Activated T-helper 9 cell treated with anti-CD3 and anti-CD28 coated beads, Interleukin-2, amount 50 U/mL, for 16 hours (primary cell): ENCODE data around the gene NRDE2.

Experiments
- DNase-seq: peaks from one replicate; pipeline ENCODE4 v3.0.0-alpha.2; 2020; ENCODE audit warnings: low read depth

NRDE2 gene

GRCh38 chr14:90331497-90332270, at the start of gene NRDE2:
Gene NRDE2 (minus strand): TSS chr14:90331941. CDS start chr14:90331904, 37 bp downstream.
- peak; percentile 95 for DNase-seq

DNA sequence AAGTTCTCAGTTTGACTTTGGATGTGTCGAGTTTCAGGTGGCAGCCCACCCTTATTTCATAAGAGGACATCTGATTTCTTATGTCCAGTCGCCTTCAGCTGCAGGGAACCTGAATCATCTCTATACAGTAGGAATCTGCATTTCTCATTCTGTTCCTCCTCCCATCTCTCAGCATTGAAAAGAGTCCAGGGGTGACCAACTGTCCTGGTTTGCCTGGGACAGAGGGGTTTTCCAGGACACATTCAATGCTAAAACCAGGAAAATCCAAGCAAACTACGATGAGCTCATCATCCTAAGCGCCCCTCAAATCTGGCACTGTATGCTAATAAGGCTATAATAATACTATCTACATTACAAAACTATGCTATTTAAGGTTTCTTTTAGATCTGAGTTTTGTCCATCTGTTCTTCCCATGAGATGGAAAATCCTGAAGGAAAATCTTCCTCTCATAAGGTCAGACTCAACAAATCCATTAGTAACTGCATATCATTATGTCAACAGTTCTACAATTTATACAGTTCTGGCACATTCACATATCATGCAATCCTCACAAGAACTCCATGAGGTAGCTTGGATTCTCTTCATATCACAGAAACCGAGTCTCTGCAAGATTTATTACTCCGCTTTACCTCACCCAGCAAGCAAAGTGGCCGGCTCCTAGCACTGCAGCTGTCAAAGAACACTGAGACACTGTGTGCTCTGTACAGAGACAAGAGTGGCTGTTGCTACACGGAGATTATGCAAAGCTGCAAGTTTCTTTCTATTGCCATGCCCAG, 49.5 kb upstream of the NRDE2 start:
- no peak for DNase-seq

- no peak for DNase-seq
Measured at GRCh38 chr14:90379106-90379505, 47.4 kb upstream of the NRDE2 start.

- no peak for DNase-seq
Measured at GRCh38 chr14:90378249-90378648, 46.5 kb upstream of the NRDE2 start.

- no peak for DNase-seq
Measured at GRCh38 chr14:90375934-90376333, 44.2 kb upstream of the NRDE2 start.

GRCh38 chr14:90374813-90375212, 43.1 kb upstream of the NRDE2 start:
- no peak for DNase-seq

DNA sequence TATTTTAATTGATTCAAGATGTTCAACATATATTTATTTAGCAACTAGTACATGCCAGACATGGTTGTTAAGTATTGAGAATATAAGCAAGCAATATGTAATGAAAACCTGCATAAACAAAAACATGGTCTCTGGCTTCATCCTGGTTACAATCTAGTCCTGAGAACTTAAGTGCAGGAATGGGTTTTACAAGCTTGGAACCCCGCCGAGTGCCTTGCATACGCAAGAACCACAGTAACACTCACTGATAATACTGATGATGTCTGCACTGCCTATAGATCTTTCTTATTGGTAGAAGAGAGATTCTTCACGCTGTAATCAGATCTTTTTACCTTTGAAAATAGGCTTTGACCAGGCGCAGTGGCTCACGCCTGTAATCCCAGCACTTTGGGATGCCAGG, 42.1 kb upstream of the NRDE2 start:
- DNase-seq: no peak

DNA sequence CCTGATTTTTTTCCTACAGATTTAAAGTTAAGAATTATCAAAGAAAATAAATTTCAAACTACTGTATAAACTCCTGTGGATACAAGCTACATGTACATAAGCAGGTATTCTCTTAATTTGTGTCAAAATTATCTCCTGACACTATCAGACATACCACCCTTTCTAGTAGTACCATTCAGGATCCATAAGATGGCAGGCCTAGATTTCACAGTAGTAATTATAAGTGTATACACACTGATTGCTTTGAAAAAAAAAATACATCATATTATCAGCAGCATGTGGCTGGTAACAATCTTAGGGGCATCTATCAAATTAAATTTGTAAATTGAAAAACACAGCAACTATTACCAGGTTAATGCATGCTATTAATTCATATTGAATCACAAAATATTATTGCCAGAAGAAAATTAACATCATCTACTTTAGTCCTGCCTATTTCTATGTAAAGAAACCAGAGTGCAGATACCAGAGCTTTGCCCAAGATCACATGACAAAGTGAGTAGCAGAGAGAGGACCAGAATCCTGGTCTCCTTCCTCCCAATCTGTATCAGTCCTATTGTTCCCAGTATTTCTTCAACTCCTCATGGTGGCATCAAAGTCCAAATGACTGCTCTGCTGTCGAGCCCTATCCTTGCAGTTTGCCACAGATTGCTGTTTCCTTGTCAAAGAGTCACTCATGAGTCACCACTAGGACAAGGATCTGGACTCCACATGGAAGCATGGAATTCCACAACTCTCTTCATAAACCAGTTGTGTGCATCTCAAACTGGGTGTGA, 37.4 kb upstream of the NRDE2 start:
- DNase-seq: no peak

- DNase-seq: no peak
Measured at GRCh38 chr14:90362558-90362896, 30.8 kb upstream of the NRDE2 start.

DNA sequence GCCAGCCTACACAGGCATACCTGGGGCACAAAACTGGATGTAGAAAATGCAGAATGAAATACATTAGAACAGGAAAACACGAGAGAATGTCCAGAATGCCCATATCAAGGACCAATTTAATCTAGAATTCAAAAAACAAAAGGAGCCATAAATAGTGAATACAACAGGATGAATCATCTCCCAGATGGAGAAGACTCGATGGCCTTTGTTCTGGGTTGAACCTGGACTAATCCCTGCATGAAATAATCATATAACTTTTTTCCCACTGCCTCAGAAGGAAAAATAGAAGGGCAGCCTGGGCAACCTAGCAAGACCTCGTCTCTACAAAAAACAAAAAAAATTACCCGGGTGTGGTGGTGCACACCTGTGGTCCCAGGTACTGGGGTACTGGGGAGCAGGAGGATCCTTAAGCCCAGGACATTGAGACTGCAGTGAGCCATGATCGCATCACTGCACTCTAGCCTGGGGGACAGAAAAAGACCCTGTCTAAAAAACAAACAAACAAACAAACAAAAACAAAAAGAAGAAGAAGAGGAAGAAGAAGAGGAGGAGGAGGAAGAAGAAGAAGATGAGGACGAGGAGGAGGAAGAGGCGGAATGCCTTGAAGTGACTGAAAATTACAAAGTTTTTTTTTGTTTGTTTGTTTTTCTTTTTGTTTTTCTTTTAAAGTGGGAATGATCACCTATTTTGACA, 30.3 kb upstream of the NRDE2 start:
- DNase-seq: no peak

DNA sequence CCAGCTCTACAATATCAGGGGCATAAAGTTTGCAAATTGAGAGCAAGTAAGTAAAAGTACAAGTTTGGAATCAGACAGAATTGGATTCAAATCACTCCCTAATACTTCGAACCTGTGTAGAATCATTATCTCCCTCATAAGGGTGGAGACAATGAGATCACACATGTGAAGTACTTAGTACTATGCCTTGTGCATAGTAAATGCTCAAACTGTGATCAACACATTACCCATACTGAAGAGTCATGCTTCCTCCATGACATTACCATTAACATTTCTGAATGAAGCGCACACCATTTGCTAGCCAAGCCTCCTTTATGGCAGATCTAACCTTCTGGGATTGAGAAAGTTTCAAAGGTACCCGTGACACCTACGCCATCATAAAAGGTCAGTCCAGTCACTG, 26.6 kb upstream of the NRDE2 start:
- no peak for DNase-seq

DNA sequence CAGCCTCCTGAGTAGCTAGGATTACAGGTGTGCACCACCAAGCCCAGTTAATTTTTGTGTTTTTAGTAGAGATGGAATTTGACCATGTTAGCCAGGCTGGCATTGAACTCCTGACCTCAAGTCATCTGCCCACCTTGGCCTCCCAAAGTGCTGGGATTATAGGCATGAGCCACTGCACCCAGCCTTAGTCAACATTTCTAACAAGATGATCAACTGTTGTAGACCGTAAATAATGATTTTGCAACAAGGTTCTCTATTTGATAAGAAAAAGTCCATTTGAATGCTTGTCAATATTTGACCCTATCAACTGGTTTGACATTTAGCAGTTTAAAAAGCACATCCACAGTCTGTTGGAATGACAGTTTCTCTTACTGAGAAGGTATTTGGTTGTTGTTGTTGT, 25.2 kb upstream of the NRDE2 start:
- DNase-seq: no peak

DNA sequence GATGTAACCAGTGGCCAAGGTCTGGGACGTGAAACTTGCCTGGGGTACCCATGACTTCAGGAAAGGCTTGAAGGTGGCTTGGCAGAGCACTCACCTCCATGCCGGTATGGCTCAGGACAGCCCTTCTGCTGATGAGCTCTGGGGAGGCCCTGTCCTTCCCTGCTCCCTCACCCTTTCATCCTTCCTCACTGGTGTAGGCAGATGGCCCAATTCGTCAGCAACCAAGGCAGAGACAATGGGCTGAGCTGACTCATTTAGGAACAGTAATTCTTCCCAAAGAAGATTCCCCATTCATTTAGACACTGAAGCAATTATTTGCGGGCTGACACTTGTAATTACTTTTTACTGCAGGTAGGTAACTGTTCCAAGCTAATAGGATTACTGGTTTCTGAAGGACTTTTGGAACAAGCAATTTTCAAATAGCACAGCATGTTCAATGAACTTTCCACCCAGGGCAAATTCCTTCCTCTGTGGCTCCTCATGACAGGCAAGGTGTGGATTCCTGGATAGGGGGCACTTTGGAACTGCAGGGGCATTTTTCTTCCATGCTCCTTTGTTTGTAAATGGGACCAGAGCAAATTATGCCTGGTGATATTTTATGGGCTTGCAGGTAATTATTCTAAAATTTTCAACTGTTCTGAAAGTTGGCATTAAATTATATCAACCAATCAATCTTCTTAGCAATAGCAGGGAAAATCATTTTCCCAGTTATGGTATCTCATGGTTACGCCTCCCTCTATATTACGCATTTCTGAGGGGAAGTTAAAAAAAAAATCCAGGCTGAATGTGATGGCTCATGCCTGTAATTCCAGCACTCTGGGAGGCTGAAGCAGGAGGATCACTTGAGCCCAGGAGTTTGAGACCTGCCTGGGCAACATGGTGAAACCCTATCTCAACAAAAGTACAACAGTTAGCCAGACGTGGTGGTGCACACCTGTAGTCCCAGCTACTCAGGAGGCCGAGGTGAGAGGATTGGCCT, 24.1 kb upstream of the NRDE2 start:
- no peak for DNase-seq

DNA sequence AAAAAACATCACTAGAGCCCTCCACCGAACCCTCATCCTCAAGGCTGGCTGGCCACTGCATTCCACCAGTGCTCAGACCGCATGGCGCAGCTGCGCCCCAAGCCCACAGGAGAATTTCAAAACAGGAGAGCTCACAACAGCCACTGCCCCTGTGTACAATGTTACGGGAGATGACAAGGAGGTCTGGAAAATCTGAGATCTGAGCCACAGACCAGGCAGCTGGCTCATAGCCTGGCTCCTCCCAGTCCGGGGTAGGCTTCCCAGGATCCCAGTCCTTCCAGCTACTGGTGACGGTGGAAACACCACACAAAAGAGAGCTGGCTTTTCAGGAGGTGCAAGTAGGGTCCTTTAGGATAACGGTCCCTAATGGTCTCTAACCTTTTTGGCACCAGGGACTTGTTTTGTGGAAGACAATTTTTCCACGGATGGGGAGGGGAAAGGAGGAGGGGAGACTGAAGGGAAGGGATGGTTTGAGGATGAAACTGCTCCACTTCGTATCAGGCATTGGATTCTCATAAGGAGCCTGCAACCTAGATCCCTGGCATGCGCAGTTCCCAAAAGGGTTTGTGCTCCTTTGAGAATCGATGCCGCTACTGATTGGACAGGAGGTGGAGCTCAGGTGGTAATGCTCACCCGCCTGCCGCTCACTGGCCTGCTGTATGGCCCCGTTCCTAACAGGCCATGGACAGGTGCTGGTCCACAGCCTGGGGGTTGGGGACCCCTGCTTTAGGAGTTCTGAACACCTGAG, 23.0 kb upstream of the NRDE2 start:
- DNase-seq: no peak

DNA sequence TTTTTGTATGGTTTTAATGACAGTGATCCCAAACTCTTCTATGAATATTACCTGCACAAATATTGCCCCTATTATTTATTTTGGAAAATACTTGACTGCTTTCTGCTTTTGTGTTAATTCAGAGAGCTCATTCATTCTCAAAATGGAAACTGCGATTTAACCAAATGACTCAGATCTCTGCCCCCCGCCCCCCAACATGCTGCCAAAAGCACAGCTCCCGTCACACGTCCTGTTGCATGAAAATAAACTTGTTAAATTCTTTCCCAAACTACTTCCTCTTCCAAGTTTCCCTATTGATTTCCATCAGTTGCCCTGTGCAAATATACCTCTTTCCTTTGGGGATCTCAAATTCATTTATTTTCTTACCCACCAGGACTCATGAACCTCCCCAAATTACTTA, 18.0 kb upstream of the NRDE2 start:
- no peak for DNase-seq

GRCh38 chr14:90348270-90348669, 16.5 kb upstream of the NRDE2 start:
- no peak for DNase-seq

DNA sequence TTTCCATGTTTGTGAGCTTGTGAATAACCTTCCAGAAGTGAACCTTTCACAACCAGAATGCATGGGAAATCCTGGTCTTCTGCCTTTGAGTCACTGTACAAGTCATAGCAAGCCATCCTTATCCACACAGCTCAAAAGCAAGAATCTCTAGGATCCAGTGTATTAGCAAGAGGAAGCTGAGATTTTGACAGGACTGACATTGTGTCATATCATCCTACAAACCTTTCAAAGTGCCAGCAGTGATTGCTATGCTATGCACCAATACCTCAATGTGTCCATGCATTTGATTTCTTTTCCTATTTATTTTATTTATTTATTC, 13.5 kb upstream of the NRDE2 start:
- DNase-seq: no peak

DNA sequence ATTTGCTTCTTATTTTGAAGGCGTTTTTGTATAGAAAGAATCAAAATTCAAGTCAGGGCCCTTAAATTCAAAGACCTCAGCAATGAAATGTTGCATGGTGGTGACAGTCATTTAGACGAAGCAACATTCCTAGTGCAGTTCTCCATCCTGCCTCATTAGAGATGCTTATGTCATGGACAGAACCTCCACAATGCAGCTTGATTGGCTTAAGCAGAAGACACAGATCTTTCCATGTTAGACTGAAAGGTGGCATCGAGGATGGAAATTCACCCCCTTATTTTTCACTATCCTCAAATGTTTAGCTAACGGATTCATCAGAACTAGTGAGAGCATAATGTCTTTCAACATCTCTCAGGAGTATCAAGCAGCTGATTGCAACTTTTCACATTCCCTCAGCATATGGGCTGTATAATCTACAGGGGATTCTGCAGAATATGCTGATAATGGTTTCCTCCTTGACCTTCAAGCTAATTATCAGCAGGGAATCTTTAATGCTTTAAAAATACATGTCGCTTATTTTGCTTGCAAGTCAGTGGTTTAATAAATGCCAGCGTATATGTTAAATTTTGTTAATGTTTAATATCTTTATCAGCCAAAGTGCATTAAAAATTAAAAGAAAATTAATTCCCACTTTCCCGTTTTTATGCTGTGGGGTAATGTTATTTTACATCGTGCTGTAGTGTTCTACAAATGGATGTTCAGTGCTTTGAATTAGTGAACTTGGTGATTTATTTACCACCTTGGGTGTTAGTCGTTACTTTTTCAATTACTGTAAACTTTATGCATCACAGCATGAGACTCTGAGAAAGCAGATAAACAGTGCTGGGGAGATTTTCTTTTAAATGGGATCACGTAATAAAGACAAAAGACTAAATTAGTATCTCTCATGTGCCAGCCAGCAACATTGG, 12.8 kb upstream of the NRDE2 start:
- no peak for DNase-seq

DNA sequence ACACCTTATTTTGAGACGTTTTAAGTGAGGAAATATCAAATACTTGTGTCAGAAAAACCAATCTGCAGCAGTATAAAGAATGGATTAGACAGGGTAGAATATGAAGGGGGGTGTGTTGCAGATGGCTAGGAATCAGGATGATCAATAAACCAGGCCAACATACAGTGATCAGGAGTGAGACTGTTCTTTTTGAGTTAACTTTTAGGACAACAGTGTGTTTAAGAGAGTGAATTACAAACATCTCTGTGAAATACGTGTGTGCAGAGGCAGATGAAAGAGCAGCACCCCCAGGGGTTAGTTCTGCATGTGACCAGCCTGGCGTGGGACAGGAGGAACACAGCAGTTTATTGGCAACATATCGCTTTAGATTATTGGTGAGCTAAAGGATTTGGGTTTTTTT, 10.6 kb upstream of the NRDE2 start:
- DNase-seq: no peak
